G401.6 (cell line): Measurements from ENCODE around the gene EPS8L3.
"Not testable (repeated sequence)": the region's sequence is repeated elsewhere in the genome, so short reads cannot be mapped to it uniquely, and the experiment has no call there.

Experiments used
- FAIRE-seq: peaks from 2 replicates; lab custom pipeline; 2012; peaks lifted over from hg19 to GRCh38; lab: Jason Lieb, UNC

EPS8L3 gene

DNA sequence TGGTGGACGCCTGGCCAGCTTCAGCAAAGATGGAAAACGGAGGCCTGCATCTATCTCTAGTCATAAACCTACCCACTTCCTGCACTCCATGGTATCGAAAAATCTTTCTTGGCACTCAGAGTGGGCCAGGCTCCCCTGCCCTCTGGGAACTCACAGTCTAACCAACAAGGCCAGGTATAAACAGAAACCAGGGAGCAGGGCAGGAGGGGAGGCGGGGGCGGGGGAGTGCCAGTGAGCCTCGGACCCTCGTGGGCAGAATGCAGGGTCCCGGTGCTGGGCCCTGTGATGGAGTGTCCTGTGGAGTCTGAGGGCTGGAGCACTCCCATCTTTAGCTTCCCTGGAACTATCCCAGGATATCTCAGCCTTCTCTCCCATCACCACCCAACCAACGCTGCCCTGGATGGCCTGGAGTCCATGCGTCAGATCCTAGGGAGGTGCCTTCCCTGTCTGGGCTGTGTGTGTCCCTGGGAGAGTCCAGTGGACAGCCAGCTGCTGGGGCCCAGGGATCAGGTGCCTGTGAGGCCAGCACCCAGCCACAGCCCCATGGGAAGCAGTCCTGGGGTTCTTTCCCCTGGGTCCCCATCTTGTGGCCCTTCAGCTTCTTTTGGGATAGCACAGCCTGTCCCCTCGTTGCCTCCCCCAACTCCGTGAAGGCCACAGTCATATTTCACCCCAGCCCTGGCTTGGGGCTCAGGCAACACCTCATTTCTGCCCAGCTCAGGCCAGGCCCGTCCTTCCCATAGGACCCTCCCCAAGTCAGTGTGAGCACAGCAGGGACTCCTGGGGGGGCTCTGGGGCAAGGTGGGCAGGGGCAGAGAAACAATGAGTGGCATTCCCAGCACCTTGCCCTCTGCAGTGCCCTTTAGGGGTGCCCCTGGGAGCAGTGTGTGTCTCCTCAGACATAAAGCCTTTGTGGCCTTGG lies 1.1 kb upstream of the EPS8L3 start:
- FAIRE-seq = no peak

DNA sequence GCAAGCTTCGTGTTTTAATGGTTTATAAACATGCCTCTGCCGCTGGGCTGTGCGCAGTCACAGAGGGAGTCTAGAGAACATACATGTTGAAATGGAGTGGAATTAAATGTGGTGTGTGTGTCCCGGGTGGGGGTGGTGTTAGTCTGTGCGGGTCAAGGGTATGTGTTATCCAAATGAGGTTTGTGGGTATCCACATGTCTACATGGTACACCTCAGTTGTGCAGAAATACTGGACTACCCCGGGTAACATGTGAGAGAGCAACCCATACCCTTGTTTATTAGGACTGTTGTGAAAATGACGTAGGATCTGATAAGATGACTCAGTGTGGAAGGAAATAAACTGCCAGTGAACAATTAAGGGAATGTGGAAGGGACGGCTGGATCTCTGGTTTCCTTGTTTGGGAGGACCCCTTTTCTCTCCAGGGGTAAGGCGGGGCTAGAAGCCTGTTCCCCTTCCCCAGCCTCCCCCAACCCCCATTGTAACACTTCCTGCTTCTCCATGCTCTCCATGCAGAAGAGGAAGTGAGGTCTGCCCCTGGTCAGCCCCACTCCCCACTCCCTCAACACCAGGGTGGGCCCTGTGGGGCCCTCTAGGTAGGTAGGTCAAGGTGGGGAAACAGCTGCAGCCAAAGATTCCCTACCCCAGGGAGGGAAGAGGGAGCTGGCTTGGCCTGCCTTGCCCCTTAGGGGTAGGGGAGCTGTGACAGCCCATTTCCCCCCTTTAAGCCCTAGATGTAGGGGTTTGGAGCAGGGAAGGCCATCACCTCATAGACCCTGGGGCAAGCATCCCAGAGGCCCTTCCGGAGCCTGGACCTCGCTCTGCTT lies 690 bp downstream of the EPS8L3 start:
- no peak for FAIRE-seq

DNA sequence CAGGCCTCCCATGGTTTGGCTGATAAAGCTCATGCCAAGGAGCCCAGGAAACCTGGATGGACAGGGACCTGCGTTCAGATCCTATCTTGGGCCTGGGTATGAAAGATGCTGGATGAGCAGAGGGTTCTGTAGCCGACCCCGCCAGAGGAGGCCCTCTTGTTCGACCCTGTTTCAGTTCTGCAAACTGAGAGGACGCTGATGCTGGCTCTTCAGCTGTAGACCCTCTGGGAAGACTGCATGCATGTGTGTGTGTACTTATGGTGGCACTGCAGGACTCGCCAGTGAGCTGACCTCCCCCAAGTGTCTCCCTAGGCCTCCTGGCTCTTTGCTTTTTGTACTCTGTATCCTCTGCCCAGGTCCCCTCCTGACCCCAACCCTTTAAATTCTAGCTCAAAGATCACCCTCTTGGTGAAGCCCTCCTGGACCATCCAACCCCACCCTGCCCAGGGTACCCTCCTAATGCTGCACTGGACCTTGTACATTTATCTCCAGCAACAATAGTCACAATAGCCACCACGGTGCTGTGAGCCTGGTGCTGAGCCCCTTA lies 1.6 kb downstream of the EPS8L3 start:
- no peak for FAIRE-seq

DNA sequence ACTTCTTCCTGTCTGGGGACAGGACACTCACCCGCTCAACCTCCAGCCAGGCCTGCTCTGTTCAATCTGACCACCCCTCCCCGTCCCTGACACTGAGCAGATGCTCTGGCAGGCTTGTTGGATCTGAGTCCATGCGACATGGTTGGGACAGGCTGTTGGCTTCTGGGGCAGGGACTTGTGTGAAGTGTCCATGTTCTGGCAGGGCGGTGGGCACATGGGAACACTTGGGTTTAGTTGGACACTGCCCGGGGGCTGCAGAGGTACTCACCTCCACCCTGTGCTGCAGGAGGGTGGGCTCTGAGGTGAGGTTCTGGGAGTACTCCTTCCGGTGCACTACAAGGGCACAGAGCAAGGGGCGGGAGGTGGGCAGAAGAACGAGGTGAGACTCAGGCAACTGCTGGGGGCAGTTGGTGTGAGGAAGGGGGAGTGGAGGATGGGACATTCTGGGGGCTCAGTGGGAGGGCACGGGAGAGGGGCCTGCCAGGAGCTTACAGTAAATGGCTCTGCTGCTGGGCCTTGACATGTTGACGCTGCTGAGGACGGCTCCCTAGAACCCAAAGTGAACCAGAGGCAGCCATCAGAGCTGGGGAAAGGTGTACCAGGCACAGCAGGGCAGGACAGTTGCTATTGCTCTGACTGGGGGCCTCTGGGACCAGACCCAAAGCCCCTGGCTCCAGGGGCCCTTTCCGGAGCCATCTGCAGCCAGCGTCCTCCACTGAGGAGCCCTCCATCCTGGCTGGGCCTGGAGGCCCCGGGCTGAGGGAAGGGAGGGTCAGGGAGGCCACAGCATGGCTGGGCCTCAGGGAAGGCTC lies 2.3 kb downstream of the EPS8L3 start:
- no peak for FAIRE-seq

DNA sequence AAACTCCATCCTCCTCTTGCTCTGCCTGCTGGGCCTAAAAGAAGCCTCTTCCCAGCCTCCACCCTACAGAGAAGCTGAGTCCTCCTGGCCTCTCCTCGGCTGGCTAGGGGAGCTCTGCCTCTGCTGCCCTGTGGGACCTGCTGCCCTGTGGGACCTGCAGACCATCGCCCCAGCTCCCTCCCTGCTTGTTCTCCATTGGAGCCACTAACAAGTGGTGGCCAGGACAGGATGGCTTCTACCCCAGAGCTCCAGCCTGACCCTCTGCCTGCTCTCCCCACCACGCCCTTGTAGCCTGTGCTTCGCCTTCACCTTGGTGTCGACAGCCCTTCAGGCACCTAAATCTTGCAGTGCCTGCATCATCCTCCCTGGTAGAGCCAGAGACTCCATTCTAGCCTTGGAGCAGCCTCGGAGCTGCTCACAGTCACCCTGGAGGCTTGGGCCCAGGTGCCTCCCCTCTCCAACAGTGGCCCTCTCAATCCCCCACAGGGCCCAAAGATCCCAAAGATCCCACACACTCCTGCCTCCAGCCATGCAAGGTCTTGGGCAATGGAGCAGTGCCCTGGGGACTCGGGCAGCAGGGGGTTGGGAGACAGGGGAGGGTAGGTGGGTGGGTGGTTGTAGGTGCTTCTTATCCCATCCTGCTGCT lies 3.0 kb downstream of the EPS8L3 start:
- FAIRE-seq = no peak

DNA sequence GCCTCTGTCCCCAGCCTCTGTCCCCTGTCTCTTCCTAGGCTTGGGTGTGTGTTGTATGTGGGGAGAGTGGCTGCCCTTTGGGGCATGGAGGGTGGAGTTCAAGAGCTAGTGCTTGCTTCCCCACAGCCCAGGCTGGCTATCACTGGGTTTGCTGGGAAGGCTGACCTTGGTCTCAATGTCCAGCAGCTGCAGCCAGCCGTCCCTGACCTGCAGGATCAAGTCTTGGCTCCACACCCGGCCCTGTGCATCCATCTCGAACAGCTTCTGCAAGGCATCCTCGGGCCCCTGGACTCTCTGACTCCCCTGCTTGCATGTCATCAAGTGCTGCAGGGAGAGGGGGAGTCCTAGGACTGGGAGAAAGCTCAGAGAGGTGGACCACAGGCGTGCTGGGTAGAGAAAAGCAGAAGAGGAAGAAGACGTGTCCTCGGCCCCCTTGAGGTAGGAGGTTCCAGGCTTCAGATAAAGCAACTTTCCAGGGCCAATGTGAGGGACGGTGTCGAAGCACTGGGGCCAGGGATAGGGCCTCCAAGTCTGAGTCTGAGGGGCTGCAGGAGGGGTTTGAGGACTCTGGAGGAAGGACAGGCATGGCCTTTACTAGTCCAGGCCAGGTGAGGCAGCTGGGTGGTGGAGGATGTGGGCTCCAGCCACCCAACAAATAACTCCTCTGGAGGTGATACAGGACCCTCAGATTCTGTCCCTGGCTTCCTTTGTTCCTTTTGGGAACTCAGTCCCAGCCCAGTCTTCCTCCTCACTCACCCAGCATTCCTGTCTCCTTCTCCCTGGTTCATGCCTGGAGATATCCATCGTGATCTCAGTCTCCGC lies 4.0 kb downstream of the EPS8L3 start:
- FAIRE-seq = no peak

DNA sequence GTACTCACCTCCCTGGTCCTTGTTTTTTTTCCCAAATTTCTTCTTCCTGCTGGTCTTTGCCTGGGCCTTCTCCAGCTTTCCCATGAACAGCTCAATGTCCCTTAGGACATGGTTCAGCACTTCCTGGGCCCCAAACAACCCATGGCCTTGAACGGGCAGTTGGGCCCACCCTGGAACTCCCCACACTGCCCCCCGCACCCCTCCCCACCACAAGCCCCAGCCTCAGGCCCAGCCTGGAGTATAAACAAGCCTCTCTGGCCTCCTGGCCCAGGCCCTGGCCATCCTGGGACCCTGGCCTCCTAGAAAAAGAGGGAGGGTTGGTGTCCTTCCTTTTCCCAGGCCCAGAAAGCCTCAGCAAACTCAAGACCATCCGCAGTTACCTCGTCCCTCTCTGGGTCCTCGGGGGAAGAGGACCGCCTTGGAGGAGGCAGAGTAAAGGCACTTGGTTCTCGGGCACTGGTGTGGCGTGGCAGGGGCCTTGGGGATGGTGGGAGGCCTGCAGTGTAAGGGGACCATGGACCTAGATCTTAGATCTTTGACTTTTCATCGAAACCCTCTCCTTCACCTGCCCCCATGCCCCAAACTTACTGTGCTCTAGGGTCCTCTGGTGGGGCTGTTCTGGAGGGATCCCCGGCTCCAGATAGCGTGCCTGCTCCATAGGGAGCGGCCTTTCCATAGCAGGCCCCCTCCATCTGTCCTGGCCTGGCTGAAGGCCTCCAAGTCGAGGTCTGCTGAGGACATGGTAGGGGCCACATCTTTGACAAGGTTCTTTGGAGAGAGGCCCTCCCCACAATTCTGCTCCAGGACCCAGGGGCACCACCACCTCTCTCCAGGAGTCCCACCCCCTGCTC lies 5.6 kb downstream of the EPS8L3 start:
- no peak for FAIRE-seq

DNA sequence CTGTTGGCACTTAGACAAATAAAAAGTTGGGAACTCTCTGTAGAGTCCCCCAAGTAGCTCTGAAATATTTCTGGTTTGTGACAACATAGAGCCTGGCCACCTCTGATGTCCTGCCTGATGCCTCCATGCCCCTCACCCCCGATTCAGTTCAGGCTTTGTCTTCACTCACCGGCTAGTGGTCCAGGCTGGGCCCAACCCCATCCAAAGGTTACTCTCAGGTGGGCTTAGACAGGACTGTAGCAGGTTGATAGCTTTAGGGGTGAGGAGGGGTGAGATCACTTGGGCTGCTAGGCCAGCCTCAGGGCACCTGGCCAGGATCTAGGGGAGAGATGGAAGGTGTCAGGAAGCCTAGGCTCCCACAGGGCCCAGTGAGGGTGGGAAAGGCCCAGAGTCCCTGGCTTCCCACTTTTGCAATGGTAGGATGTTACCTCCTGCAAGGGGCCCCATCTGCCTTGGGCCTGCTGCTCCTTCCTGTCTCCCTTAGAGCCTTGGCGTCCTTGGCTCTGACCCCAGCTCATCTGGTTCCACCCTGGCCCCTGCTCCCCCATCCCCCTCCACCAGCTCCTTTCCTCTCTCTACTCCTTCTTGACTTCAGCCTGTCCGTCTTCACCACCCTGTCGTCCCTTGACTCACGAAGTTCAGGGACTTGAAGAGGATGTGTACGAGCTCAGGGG lies 6.7 kb downstream of the EPS8L3 start:
- no peak for FAIRE-seq

DNA sequence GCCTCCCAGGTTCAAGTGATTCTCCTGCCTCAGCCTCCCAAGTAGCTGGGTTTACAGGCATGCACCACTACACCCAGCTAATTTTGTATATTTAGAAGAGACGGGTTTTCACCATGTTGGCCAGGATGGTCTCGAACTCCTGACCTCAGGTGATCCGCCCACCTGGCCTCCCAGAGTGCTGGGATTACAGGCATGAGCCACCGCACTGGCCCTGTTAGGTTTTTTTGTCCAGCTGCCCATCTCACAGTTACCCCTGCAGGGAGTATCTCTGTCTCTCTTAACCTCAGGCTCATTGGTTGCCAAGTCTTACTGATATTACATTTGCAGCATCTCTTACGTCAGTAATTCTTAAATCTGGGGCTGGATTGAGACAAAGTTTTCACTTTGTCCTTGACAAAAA lies 7.4 kb downstream of the EPS8L3 start:
- not testable (repeated sequence) for FAIRE-seq

DNA sequence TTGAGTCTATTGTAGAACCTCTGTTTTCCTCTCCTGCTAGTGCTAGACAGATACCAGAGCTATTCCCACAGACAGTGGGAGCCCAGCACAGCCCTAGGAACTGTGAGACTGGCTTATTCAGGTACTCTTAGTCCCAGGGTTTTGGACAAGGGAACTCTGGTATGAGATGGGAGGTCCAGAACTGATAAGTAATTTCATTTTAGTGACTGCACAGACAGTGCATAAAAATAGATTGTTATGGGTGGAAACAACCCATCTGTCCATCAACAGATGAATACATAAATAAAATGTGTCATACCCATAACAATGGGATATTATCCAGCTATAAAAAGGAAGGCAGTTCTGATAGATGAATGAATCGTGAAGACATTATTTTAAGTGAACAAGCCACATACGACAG lies 9.0 kb downstream of the EPS8L3 start:
- FAIRE-seq = no peak

DNA sequence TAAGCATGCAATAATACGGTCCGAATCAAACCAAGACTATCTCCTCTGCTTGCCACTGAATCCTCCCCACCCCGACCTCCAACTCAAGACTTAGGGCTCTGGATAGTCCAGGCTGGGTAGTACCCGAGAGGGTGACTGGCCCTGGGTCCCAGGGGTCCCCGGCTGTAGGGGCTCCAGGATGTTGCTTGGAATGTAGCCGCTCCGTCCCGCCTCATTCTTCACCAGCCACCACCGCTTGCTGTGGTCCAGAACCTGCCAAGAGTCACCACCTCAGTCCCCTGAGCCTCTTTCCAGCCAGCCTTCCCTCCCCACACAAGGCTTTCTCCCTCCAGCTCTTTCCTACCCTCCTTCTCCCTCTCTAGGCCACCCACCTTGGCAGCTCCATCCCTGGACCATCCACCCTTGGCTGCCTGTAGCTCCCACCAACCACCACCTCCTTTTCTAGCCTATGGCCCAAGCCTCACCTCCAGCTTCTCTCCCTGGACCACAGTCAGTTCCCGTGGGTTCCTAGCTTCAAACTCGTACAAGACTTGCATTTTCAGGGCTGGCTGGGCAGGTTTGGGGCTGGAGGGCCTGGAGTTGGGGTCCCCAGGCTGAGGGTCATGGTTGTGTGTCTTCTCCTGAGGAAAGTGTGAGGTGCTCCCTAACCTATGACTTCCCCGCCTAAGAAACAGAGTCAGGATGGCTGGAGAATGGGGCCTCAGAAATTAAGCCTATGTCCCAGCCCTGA lies 12.0 kb downstream of the EPS8L3 start:
- no peak for FAIRE-seq

DNA sequence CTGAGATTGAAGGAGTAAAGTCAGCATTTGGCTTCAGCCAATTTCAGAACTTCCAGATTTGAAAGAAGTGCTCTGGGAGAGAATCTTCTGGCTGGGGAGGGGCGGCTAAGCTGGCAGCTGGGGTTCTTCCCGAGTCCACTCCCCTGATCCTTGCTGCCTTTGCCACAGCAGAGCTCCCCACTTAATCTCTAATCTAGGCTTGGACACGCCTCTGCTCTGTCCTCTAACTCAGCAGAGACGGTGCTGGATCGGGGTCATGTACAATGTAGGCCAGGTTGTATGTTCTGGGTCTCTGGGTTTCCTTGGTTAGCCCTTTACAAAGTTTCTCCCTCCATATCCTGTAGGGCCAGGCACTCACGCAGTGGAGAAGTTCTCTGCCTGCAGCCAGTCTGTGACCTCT lies 12.8 kb downstream of the EPS8L3 start:
- no peak for FAIRE-seq

DNA sequence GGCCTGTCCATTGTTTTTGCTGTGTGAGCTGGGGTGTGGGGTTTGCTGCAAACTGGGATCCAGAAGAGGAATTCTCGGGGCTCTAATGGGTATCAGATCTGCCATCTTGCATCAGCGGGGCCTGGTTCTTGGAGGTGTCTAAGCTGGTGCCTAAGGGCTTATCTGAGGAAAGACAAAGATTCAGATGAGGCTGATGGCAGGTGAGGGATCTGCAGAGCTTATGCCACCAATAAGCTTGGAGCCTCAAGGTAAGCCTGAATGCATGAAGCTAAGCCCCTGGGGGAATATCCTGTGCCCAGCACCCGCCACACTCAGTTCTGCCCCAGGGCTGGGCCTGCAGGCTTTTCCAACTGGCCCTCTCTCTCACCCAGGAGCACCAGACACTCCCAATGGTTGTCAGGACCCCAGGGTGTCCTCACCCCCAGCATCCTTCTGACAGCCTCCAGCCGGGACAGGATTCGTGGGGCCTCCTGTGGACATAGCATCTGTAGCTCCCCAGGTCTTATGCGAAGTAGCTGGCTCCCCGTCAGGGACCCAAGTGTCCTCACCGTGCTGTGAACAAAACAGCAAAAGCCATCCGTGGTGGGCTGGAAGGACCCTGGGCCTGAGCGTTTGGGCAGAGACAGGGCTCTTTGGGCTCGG lies 13.4 kb downstream of the EPS8L3 start:
- no peak for FAIRE-seq

DNA sequence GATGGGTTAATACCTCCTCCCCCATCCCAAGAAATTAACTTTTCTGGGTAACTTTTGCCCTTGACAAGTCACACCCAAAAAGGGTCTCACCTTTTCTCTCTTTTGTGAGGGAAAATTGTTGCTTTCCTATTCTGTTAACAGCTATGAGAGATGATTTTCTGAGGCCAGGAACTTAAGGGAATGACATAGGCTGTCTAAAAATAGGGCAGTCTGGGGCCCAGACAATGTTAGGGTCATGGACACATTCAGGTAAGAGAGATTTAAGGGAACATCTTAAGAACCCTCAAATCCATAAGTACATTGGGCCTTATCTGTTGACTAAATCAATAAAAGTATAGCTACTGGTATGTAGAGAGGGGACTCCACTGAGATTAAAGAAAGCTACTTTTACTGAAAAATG lies 14.5 kb downstream of the EPS8L3 start:
- no peak for FAIRE-seq

DNA sequence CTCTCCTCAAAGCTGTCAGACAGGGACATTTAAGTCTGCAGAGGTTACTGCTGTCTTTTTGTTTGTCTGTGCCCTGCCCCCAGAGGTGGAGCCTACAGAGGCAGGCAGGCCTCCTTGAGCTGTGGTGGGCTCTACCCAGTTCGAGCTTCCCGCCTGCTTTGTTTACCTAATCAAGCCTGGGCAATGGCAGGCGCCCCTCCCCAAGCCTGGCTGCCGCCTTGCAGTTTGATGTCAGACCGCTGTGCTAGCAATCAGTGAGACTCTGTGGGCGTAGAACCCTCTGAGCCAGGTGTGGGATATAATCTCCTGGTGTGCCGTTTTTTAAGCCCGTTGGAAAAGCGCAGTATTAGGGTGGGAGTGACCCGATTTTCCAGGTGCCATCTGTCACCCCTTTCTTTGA lies 15.4 kb downstream of the EPS8L3 start:
- not testable (repeated sequence) for FAIRE-seq

DNA sequence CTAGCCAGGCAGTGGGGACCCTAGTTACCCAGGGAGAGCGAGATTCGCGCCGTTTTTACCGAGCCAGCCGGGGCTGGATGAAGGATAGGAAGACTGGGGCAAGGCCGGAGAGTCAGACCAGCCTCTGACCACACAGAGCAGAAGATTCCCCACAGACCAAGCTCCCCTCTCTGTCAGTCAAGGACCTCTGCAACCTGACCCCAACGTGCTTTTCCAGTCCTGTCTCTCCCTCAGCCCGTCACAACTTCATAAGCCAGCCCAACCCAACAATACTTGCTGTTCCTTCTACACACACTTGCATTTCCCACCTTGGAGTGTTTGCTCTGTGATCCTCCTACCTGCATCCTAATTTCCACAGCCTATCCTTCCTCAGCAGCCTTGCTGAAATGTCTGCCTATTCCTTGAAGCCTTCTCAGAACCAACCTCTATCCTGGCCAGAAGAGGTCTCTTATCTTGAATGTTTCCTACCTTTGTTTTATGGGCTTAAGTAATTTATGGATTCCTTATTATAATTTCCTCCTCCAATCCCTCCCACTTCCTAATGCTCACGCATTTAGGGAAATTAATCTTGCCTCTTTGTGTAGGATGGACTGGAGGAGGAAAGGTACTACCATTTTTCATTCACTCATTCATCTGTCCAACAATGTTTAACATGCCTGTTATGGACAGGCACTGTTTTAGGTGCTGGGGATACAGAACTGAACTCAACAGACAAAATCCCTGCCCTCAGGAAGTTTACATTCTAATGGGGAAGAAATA lies 22.9 kb downstream of the EPS8L3 start, which contains the start of gene GSTM3:
Gene GSTM3 (minus strand): TSS at position 424 of the 759 bp plus-strand sequence. CDS start 751 bp downstream, outside the sequence.
- no peak for FAIRE-seq
